Karpas-422 (cell line): ENCODE data around the gene MYH14. TPM values are rescaled to one million over a fixed set of nuclear protein-coding genes. Genes with fewer than 3 reads are reported as not detected.

Experiments used
- DNase-seq: peaks from one replicate; pipeline ENCODE4 v3.0.0-alpha.2; 2015
- H2AFZ ChIP-seq: fragments of 200-600 bp; sonication (generic); 2 replicates; pipeline ENCODE4 v1.6.1; 2014; ENCODE audit warnings: antibody characterized with exemption, low read length, mixed read lengths
- H3K27ac ChIP-seq: fragments of 200-600 bp; sonication (generic); 2 replicates; pipeline ENCODE4 v1.5.1; 2014; ENCODE audit warnings: mild to moderate bottlenecking, low read length, moderate library complexity
- H3K27me3 ChIP-seq: fragments of 200-600 bp; sonication (generic); 2 replicates; pipeline ENCODE4 v1.6.1; 2014; ENCODE audit warnings: low read length, mixed read lengths
- H3K36me3 ChIP-seq: fragments of 200-600 bp; sonication (generic); 2 replicates; pipeline ENCODE4 v1.6.1; 2014; ENCODE audit warnings: low read length, mixed read lengths; ENCODE audit not compliant: insufficient read depth
- H3K4me1 ChIP-seq: fragments of 200-600 bp; sonication (generic); 2 replicates; pipeline ENCODE4 v1.6.1; 2014; ENCODE audit warnings: mild to moderate bottlenecking, low read length, mixed read lengths
- H3K4me2 ChIP-seq: fragments of 200-600 bp; sonication (generic); 2 replicates; pipeline ENCODE4 v1.6.1; 2014; ENCODE audit warnings: low read length, low read depth, mild to moderate bottlenecking; ENCODE audit not compliant: poor library complexity, severe bottlenecking
- H3K4me3 ChIP-seq: fragments of 200-600 bp; sonication (generic); 2 replicates; pipeline ENCODE4 v1.5.1; 2014; ENCODE audit warnings: mild to moderate bottlenecking, antibody characterized with exemption, low read length, mixed read lengths
- H3K79me2 ChIP-seq: fragments of 200-600 bp; sonication (generic); 2 replicates; pipeline ENCODE4 v1.6.1; 2014; ENCODE audit warnings: mild to moderate bottlenecking, low read length, mixed read lengths
- H3K9ac ChIP-seq: fragments of 200-600 bp; sonication (generic); 2 replicates; pipeline ENCODE4 v1.6.0; 2014; ENCODE audit warnings: low read length
- H3K9me2 ChIP-seq: fragments of 200-600 bp; sonication (generic), shearing (Covaris generic); replicated peaks from 2 replicates; pipeline ENCODE4 v1.6.0; 2014; ENCODE audit warnings: mild to moderate bottlenecking, low read length, moderate library complexity; ENCODE audit not compliant: insufficient read depth
- H3K9me3 ChIP-seq: fragments of 300-700, 200-600 bp; sonication (generic); 2 replicates; pipeline ENCODE4 v1.6.1; 2014; ENCODE audit warnings: low read length, mixed read lengths
- H4K20me1 ChIP-seq: fragments of 200-600 bp; sonication (generic); 2 replicates; pipeline ENCODE4 v1.6.1; 2014; ENCODE audit warnings: mild to moderate bottlenecking, antibody characterized with exemption, low read length, low read depth; ENCODE audit not compliant: insufficient read depth
- total RNA-seq: library from RNA; depleted of rRNA; stranded (reverse); fragments of >200 nt; shearing (Covaris generic); gene quantifications from 2 replicates; pipeline ENCODE4 v1.2.3, GENCODE V29; 2014; ENCODE audit warnings: low replicate concordance

The MYH14 gene
- total RNA-seq, 1 experiment from 2014 or later: not detected

GRCh38 chr19:50261446-50261970, 58.1 kb downstream of the MYH14 start:
- no peak overlapping the region for H3K4me2 ChIP-seq
- no peak for DNase-seq
- no peak overlapping the region for H3K9ac ChIP-seq
- no peak overlapping the region for H3K27ac ChIP-seq
- no peak overlapping the region for H2AFZ ChIP-seq
- no peaks in the 10 kb centered on the region for H3K36me3 ChIP-seq
- H3K27me3 ChIP-seq: no peaks in the 10 kb centered on the region
- H4K20me1 ChIP-seq: peaks cover 4% of the 10 kb centered on the region
- H3K79me2 ChIP-seq: no peaks in the 10 kb centered on the region
- H3K9me2 ChIP-seq: no peaks in the 10 kb centered on the region
- 0 out of 2 replicates have a peak, but pooled peaks cover 3% of the 10 kb centered on the region for H3K9me3 ChIP-seq
- H3K4me3 ChIP-seq: no peak overlapping the region
- H3K4me1 ChIP-seq: no peaks in the 10 kb centered on the region

- Histone ChIP-seq H2AFZ (no peak overlapping the region), H3K9me3 (no peaks in the 10 kb centered on the region), H3K9me2 (no peaks in the 10 kb centered on the region), H3K27ac (no peak overlapping the region), H3K4me3 (no peak overlapping the region), H3K27me3 (no peaks in the 10 kb centered on the region), H3K9ac (no peak overlapping the region), H3K79me2 (no peaks in the 10 kb centered on the region), H3K4me1 (no peaks in the 10 kb centered on the region), H3K36me3 (no peaks in the 10 kb centered on the region), H3K4me2 (no peak overlapping the region), H4K20me1 (peaks cover 4% of the 10 kb centered on the region)
- DNase-seq: no peak
Observed at GRCh38 chr19:50263176-50263575, 59.8 kb downstream of the MYH14 start.

- Histone ChIP-seq H3K9me2 (no peaks in the 10 kb centered on the region), H3K36me3 (no peaks in the 10 kb centered on the region), H3K4me2 (no peak overlapping the region), H3K9ac (no peak overlapping the region), H3K27me3 (no peaks in the 10 kb centered on the region), H3K79me2 (no peaks in the 10 kb centered on the region), H3K4me1 (no peaks in the 10 kb centered on the region), H3K9me3 (no peaks in the 10 kb centered on the region), H4K20me1 (peaks cover 4% of the 10 kb centered on the region), H3K27ac (no peak overlapping the region), H3K4me3 (no peak overlapping the region), H2AFZ (no peak overlapping the region)
- no peak for DNase-seq
Observed at GRCh38 chr19:50264483-50265186, 61.2 kb downstream of the MYH14 start.

DNA sequence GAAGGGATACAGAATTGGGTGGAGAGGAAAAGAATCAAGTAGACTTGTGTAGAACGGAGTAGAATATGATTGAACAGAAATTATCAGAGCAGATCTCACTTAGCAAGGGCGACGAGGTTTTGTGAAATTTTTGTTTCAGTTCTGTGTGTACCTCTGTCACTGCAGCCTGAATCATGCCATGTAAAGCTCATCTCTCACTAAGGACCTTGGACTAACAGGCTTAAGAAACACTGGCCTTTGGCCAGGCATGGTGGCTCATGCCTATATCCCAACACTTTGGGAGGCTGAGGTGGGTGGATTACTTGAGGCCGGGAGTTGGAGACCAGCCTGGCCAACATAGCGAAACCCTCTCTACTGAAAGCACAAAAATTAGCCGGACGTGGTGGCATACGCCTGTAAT, 62.6 kb downstream of the MYH14 start:
- no peak for DNase-seq
- H3K27me3 ChIP-seq: no peaks in the 10 kb centered on the region
- H3K9me3 ChIP-seq: no peaks in the 10 kb centered on the region
- H3K4me2 ChIP-seq: no peak overlapping the region
- H3K27ac ChIP-seq: no peak overlapping the region
- no peaks in the 10 kb centered on the region for H3K79me2 ChIP-seq
- no peaks in the 10 kb centered on the region for H3K4me1 ChIP-seq
- H3K4me3 ChIP-seq: no peak overlapping the region
- no peaks in the 10 kb centered on the region for H3K9me2 ChIP-seq
- H3K9ac ChIP-seq: no peak overlapping the region
- no peak overlapping the region for H2AFZ ChIP-seq
- H3K36me3 ChIP-seq: no peaks in the 10 kb centered on the region
- H4K20me1 ChIP-seq: peaks cover 4% of the 10 kb centered on the region

- Histone ChIP-seq H2AFZ (no peak overlapping the region), H3K9me2 (no peaks in the 10 kb centered on the region), H3K79me2 (no peaks in the 10 kb centered on the region), H3K4me1 (no peaks in the 10 kb centered on the region), H3K4me3 (no peak overlapping the region), H3K9me3 (no peaks in the 10 kb centered on the region), H3K27ac (no peak overlapping the region), H4K20me1 (peaks cover 4% of the 10 kb centered on the region), H3K27me3 (no peaks in the 10 kb centered on the region), H3K9ac (no peak overlapping the region), H3K36me3 (no peaks in the 10 kb centered on the region), H3K4me2 (no peak overlapping the region)
- DNase-seq: peak; percentile 80
Observed at GRCh38 chr19:50266896-50267295, 63.5 kb downstream of the MYH14 start.

GRCh38 chr19:50268041-50268440, 64.6 kb downstream of the MYH14 start:
- Histone ChIP-seq H3K36me3 (no peaks in the 10 kb centered on the region), H2AFZ (no peak overlapping the region), H3K27ac (no peak overlapping the region), H3K9me2 (no peaks in the 10 kb centered on the region), H3K9me3 (no peaks in the 10 kb centered on the region), H3K9ac (no peak overlapping the region), H3K79me2 (no peaks in the 10 kb centered on the region), H4K20me1 (peaks cover 4% of the 10 kb centered on the region), H3K4me2 (no peak overlapping the region), H3K4me1 (no peaks in the 10 kb centered on the region), H3K27me3 (no peaks in the 10 kb centered on the region), H3K4me3 (no peak overlapping the region)
- DNase-seq: no peak

DNA sequence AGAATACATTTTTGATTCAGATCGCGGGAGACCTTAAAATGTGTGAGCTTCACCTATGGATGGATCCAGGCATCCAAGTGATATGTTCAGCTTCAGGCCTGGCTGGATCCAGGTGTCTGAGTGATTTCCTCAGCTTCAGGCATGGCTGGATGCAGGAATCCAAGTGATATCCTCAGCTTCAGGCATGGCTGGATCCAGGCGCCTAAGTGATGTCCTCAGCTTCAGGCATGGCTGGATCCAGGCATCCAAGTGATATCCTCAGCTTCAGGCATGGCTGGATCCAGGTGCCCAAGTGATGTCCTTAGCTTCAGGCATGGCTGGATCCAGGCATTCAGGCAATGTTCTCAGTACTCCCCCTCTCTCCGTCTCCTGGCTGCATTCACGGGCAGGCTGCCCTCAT, 65.1 kb downstream of the MYH14 start:
- Histone ChIP-seq H3K4me1 (no peaks in the 10 kb centered on the region), H3K4me3 (no peak overlapping the region), H3K36me3 (no peaks in the 10 kb centered on the region), H3K27ac (no peak overlapping the region), H3K4me2 (no peak overlapping the region), H3K79me2 (no peaks in the 10 kb centered on the region), H3K9ac (no peak overlapping the region), H3K9me3 (no peaks in the 10 kb centered on the region), H3K9me2 (no peaks in the 10 kb centered on the region), H4K20me1 (peaks cover 4% of the 10 kb centered on the region), H2AFZ (no peak overlapping the region), H3K27me3 (no peaks in the 10 kb centered on the region)
- no peak for DNase-seq

- H3K9ac ChIP-seq: no peak overlapping the region
- H3K27ac ChIP-seq: no peak overlapping the region
- no peaks in the 10 kb centered on the region; the same call in 1 of the 2 replicates for H4K20me1 ChIP-seq
- H3K79me2 ChIP-seq: no peaks in the 10 kb centered on the region
- no peak for DNase-seq
- H3K36me3 ChIP-seq: no peaks in the 10 kb centered on the region
- H3K4me2 ChIP-seq: no peak overlapping the region
- H3K9me3 ChIP-seq: no peaks in the 10 kb centered on the region
- H3K9me2 ChIP-seq: no peaks in the 10 kb centered on the region
- H2AFZ ChIP-seq: no peak overlapping the region
- H3K4me1 ChIP-seq: no peaks in the 10 kb centered on the region
- H3K4me3 ChIP-seq: no peak overlapping the region
- no peaks in the 10 kb centered on the region for H3K27me3 ChIP-seq
Observed at GRCh38 chr19:50269653-50270052, 66.2 kb downstream of the MYH14 start.
